ENCODE results near the gene PRKCE. TPM values are rescaled to one million over a fixed set of nuclear protein-coding genes. Genes with fewer than 3 reads are reported as not detected.

The PRKCE gene
- total and polyA plus RNA-seq, 3 donors from 2014 or later = 27.4 to 35.8 (median 33.1) TPM

- intact Hi-C loops (cut with DNase I; ENCODE audit: low total_unique reads) = no loop called here
- no peaks in the 10 kb centered on the region for H3K9me3 ChIP-seq
- no peaks in the 10 kb centered on the region for H3K36me3 ChIP-seq (ENCODE audit: low read depth, missing control alignments)
- no peak overlapping the region for H3K4me3 ChIP-seq
- WGBS, 2 donors = 85 to 89% methylated on average over 3 of the region's 3 CpGs
- DNase-seq = no peak
- H3K27me3 ChIP-seq = no peaks in the 10 kb centered on the region
- no peak overlapping the region for H3K27ac ChIP-seq
- no peak for TF ChIP-seq POLR2A (IDR thresholded peaks at IDR 0.05)
- no peak for TF ChIP-seq CTCF (IDR thresholded peaks at IDR 0.05)
- H3K4me1 ChIP-seq = peaks cover 12% of the 10 kb centered on the region
Measured at GRCh38 chr2:46067062-46067461, 415.6 kb downstream of the PRKCE start.

GRCh38 chr2:46067501-46068305 is 416.2 kb downstream of the PRKCE start:
- DNase-seq = no peak
- intact Hi-C loops (cut with DNase I; ENCODE audit: low total_unique reads) = no loop called here
- Histone ChIP-seq H3K27ac (no peak overlapping the region), H3K27me3 (no peaks in the 10 kb centered on the region), H3K36me3 (ENCODE audit: low read depth, missing control alignments) (no peaks in the 10 kb centered on the region), H3K4me1 (peaks cover 12% of the 10 kb centered on the region), H3K9me3 (no peaks in the 10 kb centered on the region), H3K4me3 (no peak overlapping the region)
- WGBS, 2 donors = 94% methylated on average over 13 of the region's 13 CpGs
- no peak for TF ChIP-seq POLR2A (IDR thresholded peaks at IDR 0.05)

- H3K4me3 ChIP-seq = no peak overlapping the region
- no peaks in the 10 kb centered on the region for H3K27me3 ChIP-seq
- intact Hi-C loops (cut with DNase I; ENCODE audit: low total_unique reads) = no loop called here
- 90 to 93% methylated on average over 4 of the region's 4 CpGs for WGBS, 2 donors
- TF ChIP-seq CTCF (IDR thresholded peaks at IDR 0.05) = no peak
- TF ChIP-seq POLR2A (IDR thresholded peaks at IDR 0.05) = no peak
- H3K27ac ChIP-seq = no peak overlapping the region
- H3K9me3 ChIP-seq = no peaks in the 10 kb centered on the region
- no peak for DNase-seq
- H3K36me3 ChIP-seq (ENCODE audit: low read depth, missing control alignments) = no peaks in the 10 kb centered on the region
- H3K4me1 ChIP-seq = peaks cover 2% of the 10 kb centered on the region
Measured at GRCh38 chr2:46068636-46069035, 417.2 kb downstream of the PRKCE start.

- DNase-seq = no peak
- 96 to 98% methylated on average over 3 of the region's 3 CpGs for WGBS, 2 donors
- Histone ChIP-seq H3K4me1 (no peaks in the 10 kb centered on the region), H3K4me3 (no peak overlapping the region), H3K9me3 (no peaks in the 10 kb centered on the region), H3K27me3 (no peaks in the 10 kb centered on the region), H3K27ac (no peak overlapping the region), H3K36me3 (ENCODE audit: low read depth, missing control alignments) (no peaks in the 10 kb centered on the region)
- TF ChIP-seq POLR2A (IDR thresholded peaks at IDR 0.05) (no peak), CTCF (IDR thresholded peaks at IDR 0.05) (no peak)
- intact Hi-C loops (cut with DNase I; ENCODE audit: low total_unique reads) = no loop called here
Measured at GRCh38 chr2:46071074-46071473, 419.6 kb downstream of the PRKCE start.

- no peak for DNase-seq
- no peaks in the 10 kb centered on the region for H3K9me3 ChIP-seq
- no peaks in the 10 kb centered on the region for H3K27me3 ChIP-seq
- intact Hi-C loops (cut with DNase I; ENCODE audit: low total_unique reads) = no loop called here
- H3K27ac ChIP-seq = no peak overlapping the region
- WGBS, 2 donors = 91 to 95% methylated on average over 8 of the region's 8 CpGs
- no peaks in the 10 kb centered on the region for H3K4me1 ChIP-seq
- no peak overlapping the region for H3K4me3 ChIP-seq
- TF ChIP-seq POLR2A (IDR thresholded peaks at IDR 0.05) (no peak), CTCF (IDR thresholded peaks at IDR 0.05) (no peak)
- no peaks in the 10 kb centered on the region for H3K36me3 ChIP-seq (ENCODE audit: low read depth, missing control alignments)
Measured at GRCh38 chr2:46072101-46072820, 420.8 kb downstream of the PRKCE start.
